GM23338 (cell line): ENCODE data around the gene ATP8A1. TPM values are rescaled to one million over a fixed set of nuclear protein-coding genes. Genes with fewer than 3 reads are reported as not detected.

Experiments used
- ATAC-seq: fragments of 200-7000 bp; cut with Tn5 transposase; 3 replicates; pipeline ENCODE4 v1.9.1; 2020
- DNase-seq: peaks from one replicate; pipeline ENCODE4 v3.0.0-alpha.2; 2015; ENCODE audit warnings: low spot score
- H2AFZ ChIP-seq: fragments of 200-600 bp; sonication (generic); 2 replicates; pipeline ENCODE4 v1.8.0; 2016; ENCODE audit warnings: antibody characterized with exemption, mild to moderate bottlenecking, moderate library complexity
- H3F3A ChIP-seq: fragments of 200-600 bp; sonication (generic); replicated peaks from 2 replicates; pipeline ENCODE4 v1.8.0; 2017; ENCODE audit warnings: antibody characterized with exemption, mixed run types, low read depth
- H3K27ac ChIP-seq: fragments of 200-600 bp; sonication (generic); 2 replicates; pipeline ENCODE4 v1.6.1; 2016; ENCODE audit warnings: low read depth
- H3K27me3 ChIP-seq: fragments of 200-600 bp; sonication (generic); 2 replicates; pipeline ENCODE4 v1.8.0; 2016; ENCODE audit warnings: mild to moderate bottlenecking, mixed run types, moderate library complexity; ENCODE audit not compliant: insufficient read depth
- H3K36me3 ChIP-seq: fragments of 200-600 bp; sonication (generic); 2 replicates; pipeline ENCODE4 v1.8.0; 2016; ENCODE audit warnings: mild to moderate bottlenecking; ENCODE audit not compliant: insufficient read depth
- H3K4me1 ChIP-seq: fragments of 200-600 bp; sonication (generic); 2 replicates; pipeline ENCODE4 v1.8.0; 2016; ENCODE audit warnings: mild to moderate bottlenecking, moderate library complexity; ENCODE audit not compliant: insufficient read depth
- H3K4me2 ChIP-seq: fragments of 200-600 bp; sonication (generic); 2 replicates; pipeline ENCODE4 v1.7.1; 2017; ENCODE audit warnings: mixed run types
- H3K4me3 ChIP-seq: fragments of 200-600 bp; sonication (generic); 2 replicates; pipeline ENCODE4 v1.6.1; 2016; ENCODE audit warnings: mixed run types
- H3K79me2 ChIP-seq: fragments of 200-600 bp; sonication (generic); replicated peaks from 2 replicates; pipeline ENCODE4 v1.8.0; 2017; ENCODE audit warnings: mild to moderate bottlenecking; ENCODE audit not compliant: insufficient read depth
- H3K9me2 ChIP-seq: fragments of 200-600 bp; sonication (generic); 2 replicates; pipeline ENCODE4 v1.8.0; 2017; ENCODE audit not compliant: insufficient read depth
- H4K20me1 ChIP-seq: fragments of 200-600 bp; sonication (generic); replicated peaks from 2 replicates; pipeline ENCODE4 v1.8.0; 2017; ENCODE audit warnings: mild to moderate bottlenecking; ENCODE audit not compliant: insufficient read depth
- H3K27ac Mint-ChIP-seq: 2 replicates; pipeline ENCODE4 v1.8.0; 2020; ENCODE audit warnings: inconsistent platforms, mild to moderate bottlenecking, moderate library complexity, mixed read lengths
- H3K27me3 Mint-ChIP-seq: 3 replicates; pipeline ENCODE4 v1.8.0; 2022; ENCODE audit warnings: low read depth, mild to moderate bottlenecking, moderate library complexity, mixed read lengths, inconsistent platforms; ENCODE audit not compliant: insufficient read depth, poor library complexity
- H3K36me3 Mint-ChIP-seq: 3 replicates; pipeline ENCODE4 v1.8.0; 2021; ENCODE audit warnings: low read depth, mild to moderate bottlenecking, inconsistent platforms, moderate library complexity, mixed read lengths
- H3K4me1 Mint-ChIP-seq: 3 replicates; pipeline ENCODE4 v1.8.0; 2020; ENCODE audit warnings: mild to moderate bottlenecking, inconsistent platforms, mixed read lengths
- H3K4me3 Mint-ChIP-seq: 3 replicates; pipeline ENCODE4 v1.8.0; 2021; ENCODE audit warnings: moderate library complexity, mild to moderate bottlenecking, inconsistent platforms, mixed read lengths
- H3K9me3 Mint-ChIP-seq: 3 replicates; pipeline ENCODE4 v1.8.0; 2020; ENCODE audit warnings: moderate library complexity, mild to moderate bottlenecking, inconsistent platforms, mixed read lengths
- CREB1 ChIP-seq: fragments of 250-450 bp; sonication (Bioruptor Pico); IDR thresholded peaks from 2 replicates; pipeline ENCODE4 v1.5.0; 2020; ENCODE audit warnings: low read depth, mild to moderate bottlenecking, moderate library complexity
- ETS1 ChIP-seq: IDR thresholded peaks from 2 replicates; pipeline ENCODE4 v1.6.1; 2016; ENCODE audit warnings: antibody characterized with exemption
- EZH2 ChIP-seq: fragments of 200-600 bp; sonication (generic); IDR thresholded peaks from one replicate; pipeline ENCODE4 v1.8.0; 2017; ENCODE audit warnings: antibody characterized with exemption, mild to moderate bottlenecking, low read depth; ENCODE audit not compliant: unreplicated experiment
- EZH2phosphoT487 ChIP-seq: fragments of 200-600 bp; sonication (generic); IDR thresholded peaks from one replicate; pipeline ENCODE4 v1.8.1; 2018; ENCODE audit warnings: antibody characterized with exemption; ENCODE audit not compliant: unreplicated experiment
- JUNB ChIP-seq: IDR thresholded peaks from one replicate; pipeline ENCODE4 v1.6.1; 2016; ENCODE audit warnings: antibody characterized with exemption; ENCODE audit not compliant: unreplicated experiment
- NANOG ChIP-seq: IDR thresholded peaks from 2 replicates; pipeline ENCODE4 v1.6.1; 2016; ENCODE audit warnings: antibody characterized with exemption, borderline replicate concordance
- POLR2AphosphoS5 ChIP-seq: IDR thresholded peaks from 2 replicates; pipeline ENCODE4 v1.6.1; 2016; ENCODE audit warnings: antibody characterized with exemption, low read depth
- STAT1 ChIP-seq: IDR thresholded peaks from one replicate; pipeline ENCODE4 v1.6.1; 2016; ENCODE audit warnings: antibody characterized with exemption; ENCODE audit not compliant: unreplicated experiment
- ZNF114 ChIP-seq: fragments of 250-450 bp; sonication (Bioruptor Pico); IDR thresholded peaks from 2 replicates; pipeline ENCODE4 v1.5.0; 2020; ENCODE audit warnings: mild to moderate bottlenecking, moderate library complexity
- ZNF331 ChIP-seq: fragments of 250-450 bp; sonication (Bioruptor Pico); IDR thresholded peaks from 2 replicates; pipeline ENCODE4 v1.5.0; 2020; ENCODE audit warnings: low read depth, mild to moderate bottlenecking, moderate library complexity
- polyA plus RNA-seq: library from polyadenylated mRNA; unstranded; fragments of >200 nt; fragmentation: Nextera tagmentation; extraction: Ambion mirVana; gene quantifications from 2 replicates; pipeline ENCODE4 v1.2.1, GENCODE V29; 2016
- total RNA-seq: library from RNA; depleted of rRNA; stranded (reverse); fragments of >200 nt; shearing (Covaris generic); gene quantifications from 2 replicates; pipeline ENCODE4 v1.2.3, GENCODE V29; 2014
- TF ChIP-seq, protein P1 (sequence below): fragments of 250-450 bp; sonication (Bioruptor Pico); IDR thresholded peaks from 2 replicates; pipeline ENCODE4 v1.5.0; 2020; ENCODE audit warnings: mild to moderate bottlenecking, moderate library complexity
- TF ChIP-seq, protein P2 (sequence below): IDR thresholded peaks from one replicate; pipeline ENCODE4 v1.6.1; 2018; ENCODE audit warnings: antibody characterized with exemption; ENCODE audit not compliant: unreplicated experiment
- TF ChIP-seq, protein P3 (sequence below), 2 experiments: fragments of 200-600 bp in 1 of 2; sonication (generic) in 1 of 2; conservative IDR thresholded peaks; 2 replicates each; pipeline versions ENCODE4 v1.5.1 to v1.6.1; 2016 to 2017; ENCODE audit warnings: antibody characterized with exemption in 2 of 2, low read depth in 2 of 2, mild to moderate bottlenecking in 2 of 2, moderate library complexity in 1 of 2

The ATP8A1 gene
- total and polyA plus RNA-seq, 2 experiments from 2014 or later: 6.8 to 66.3 TPM

DNA sequence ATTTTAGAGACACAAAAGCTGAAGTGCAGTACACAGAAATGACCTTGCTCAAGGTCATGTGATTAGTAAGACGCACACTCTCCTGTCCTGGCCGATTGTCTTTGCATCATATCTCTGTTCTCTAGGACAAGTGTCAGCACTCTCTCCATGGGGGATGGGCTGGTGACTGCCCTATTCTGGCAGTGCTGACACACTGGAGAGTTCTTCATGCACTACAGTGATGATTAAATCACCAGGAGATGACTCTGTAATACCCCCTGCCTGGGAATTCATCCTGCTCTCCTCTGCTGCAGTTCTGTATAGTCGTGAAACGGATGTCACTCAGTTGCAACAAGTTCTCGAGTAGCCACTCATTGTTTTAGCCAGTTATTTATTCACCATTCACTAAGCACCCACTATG is 264.9 kb downstream of the ATP8A1 start:
- Mint-ChIP-seq H3K9me3 (peaks cover 6% of the 10 kb centered on the region; the same call in 2 of the 3 replicates), H3K27me3 (peaks cover 37% of the 10 kb centered on the region), H3K36me3 (no peaks in the 10 kb centered on the region; the same call in 2 of the 3 replicates), H3K27ac (no peak overlapping the region), H3K4me1 (peaks cover 45% of the 10 kb centered on the region), H3K4me3 (no peak overlapping the region)
- ATAC-seq (no peak), DNase-seq (no peak)
- Histone ChIP-seq H3K27ac (no peak overlapping the region), H3K4me2 (no peak overlapping the region), H3K27me3 (peaks cover 25% of the 10 kb centered on the region), H3K9me2 (no peaks in the 10 kb centered on the region), H4K20me1 (no peaks in the 10 kb centered on the region), H3K36me3 (no peaks in the 10 kb centered on the region), H2AFZ (no peak overlapping the region), H3K79me2 (no peaks in the 10 kb centered on the region), H3F3A (peaks cover 4% of the 10 kb centered on the region), H3K4me3 (no peak overlapping the region), H3K4me1 (peaks cover 26% of the 10 kb centered on the region)
- no peak for TF ChIP-seq ETS1
- no peak for TF ChIP-seq ZNF331 (CRISPR knock-in tag)
- TF ChIP-seq, protein P1, sequence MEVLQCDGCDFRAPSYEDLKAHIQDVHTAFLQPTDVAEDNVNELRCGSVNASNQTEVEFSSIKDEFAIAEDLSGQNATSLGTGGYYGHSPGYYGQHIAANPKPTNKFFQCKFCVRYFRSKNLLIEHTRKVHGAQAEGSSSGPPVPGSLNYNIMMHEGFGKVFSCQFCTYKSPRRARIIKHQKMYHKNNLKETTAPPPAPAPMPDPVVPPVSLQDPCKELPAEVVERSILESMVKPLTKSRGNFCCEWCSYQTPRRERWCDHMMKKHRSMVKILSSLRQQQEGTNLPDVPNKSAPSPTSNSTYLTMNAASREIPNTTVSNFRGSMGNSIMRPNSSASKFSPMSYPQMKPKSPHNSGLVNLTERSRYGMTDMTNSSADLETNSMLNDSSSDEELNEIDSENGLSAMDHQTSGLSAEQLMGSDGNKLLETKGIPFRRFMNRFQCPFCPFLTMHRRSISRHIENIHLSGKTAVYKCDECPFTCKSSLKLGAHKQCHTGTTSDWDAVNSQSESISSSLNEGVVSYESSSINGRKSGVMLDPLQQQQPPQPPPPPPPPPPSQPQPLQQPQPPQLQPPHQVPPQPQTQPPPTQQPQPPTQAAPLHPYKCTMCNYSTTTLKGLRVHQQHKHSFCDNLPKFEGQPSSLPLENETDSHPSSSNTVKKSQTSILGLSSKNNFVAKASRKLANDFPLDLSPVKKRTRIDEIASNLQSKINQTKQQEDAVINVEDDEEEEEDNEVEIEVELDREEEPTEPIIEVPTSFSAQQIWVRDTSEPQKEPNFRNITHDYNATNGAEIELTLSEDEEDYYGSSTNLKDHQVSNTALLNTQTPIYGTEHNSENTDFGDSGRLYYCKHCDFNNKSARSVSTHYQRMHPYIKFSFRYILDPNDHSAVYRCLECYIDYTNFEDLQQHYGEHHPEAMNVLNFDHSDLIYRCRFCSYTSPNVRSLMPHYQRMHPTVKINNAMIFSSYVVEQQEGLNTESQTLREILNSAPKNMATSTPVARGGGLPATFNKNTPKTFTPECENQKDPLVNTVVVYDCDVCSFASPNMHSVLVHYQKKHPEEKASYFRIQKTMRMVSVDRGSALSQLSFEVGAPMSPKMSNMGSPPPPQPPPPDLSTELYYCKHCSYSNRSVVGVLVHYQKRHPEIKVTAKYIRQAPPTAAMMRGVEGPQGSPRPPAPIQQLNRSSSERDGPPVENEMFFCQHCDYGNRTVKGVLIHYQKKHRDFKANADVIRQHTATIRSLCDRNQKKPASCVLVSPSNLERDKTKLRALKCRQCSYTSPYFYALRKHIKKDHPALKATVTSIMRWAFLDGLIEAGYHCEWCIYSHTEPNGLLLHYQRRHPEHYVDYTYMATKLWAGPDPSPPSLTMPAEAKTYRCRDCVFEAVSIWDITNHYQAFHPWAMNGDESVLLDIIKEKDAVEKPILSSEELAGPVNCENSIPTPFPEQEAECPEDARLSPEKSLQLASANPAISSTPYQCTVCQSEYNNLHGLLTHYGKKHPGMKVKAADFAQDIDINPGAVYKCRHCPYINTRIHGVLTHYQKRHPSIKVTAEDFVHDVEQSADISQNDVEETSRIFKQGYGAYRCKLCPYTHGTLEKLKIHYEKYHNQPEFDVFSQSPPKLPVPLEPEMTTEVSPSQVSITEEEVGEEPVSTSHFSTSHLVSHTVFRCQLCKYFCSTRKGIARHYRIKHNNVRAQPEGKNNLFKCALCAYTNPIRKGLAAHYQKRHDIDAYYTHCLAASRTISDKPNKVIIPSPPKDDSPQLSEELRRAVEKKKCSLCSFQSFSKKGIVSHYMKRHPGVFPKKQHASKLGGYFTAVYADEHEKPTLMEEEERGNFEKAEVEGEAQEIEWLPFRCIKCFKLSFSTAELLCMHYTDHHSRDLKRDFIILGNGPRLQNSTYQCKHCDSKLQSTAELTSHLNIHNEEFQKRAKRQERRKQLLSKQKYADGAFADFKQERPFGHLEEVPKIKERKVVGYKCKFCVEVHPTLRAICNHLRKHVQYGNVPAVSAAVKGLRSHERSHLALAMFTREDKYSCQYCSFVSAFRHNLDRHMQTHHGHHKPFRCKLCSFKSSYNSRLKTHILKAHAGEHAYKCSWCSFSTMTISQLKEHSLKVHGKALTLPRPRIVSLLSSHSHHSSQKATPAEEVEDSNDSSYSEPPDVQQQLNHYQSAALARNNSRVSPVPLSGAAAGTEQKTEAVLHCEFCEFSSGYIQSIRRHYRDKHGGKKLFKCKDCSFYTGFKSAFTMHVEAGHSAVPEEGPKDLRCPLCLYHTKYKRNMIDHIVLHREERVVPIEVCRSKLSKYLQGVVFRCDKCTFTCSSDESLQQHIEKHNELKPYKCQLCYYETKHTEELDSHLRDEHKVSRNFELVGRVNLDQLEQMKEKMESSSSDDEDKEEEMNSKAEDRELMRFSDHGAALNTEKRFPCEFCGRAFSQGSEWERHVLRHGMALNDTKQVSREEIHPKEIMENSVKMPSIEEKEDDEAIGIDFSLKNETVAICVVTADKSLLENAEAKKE (CRISPR knock-in tag): no peak
- TF ChIP-seq EZH2phosphoT487: no peak
- TF ChIP-seq NANOG: no peak
- TF ChIP-seq CREB1 (CRISPR knock-in tag): no peak
- no peak for TF ChIP-seq ZNF114 (CRISPR knock-in tag)
- TF ChIP-seq POLR2AphosphoS5: no peak
- TF ChIP-seq STAT1: no peak
- TF ChIP-seq EZH2: no peak
- TF ChIP-seq, protein P2, sequence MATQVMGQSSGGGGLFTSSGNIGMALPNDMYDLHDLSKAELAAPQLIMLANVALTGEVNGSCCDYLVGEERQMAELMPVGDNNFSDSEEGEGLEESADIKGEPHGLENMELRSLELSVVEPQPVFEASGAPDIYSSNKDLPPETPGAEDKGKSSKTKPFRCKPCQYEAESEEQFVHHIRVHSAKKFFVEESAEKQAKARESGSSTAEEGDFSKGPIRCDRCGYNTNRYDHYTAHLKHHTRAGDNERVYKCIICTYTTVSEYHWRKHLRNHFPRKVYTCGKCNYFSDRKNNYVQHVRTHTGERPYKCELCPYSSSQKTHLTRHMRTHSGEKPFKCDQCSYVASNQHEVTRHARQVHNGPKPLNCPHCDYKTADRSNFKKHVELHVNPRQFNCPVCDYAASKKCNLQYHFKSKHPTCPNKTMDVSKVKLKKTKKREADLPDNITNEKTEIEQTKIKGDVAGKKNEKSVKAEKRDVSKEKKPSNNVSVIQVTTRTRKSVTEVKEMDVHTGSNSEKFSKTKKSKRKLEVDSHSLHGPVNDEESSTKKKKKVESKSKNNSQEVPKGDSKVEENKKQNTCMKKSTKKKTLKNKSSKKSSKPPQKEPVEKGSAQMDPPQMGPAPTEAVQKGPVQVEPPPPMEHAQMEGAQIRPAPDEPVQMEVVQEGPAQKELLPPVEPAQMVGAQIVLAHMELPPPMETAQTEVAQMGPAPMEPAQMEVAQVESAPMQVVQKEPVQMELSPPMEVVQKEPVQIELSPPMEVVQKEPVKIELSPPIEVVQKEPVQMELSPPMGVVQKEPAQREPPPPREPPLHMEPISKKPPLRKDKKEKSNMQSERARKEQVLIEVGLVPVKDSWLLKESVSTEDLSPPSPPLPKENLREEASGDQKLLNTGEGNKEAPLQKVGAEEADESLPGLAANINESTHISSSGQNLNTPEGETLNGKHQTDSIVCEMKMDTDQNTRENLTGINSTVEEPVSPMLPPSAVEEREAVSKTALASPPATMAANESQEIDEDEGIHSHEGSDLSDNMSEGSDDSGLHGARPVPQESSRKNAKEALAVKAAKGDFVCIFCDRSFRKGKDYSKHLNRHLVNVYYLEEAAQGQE: no peak
- TF ChIP-seq, protein P3, sequence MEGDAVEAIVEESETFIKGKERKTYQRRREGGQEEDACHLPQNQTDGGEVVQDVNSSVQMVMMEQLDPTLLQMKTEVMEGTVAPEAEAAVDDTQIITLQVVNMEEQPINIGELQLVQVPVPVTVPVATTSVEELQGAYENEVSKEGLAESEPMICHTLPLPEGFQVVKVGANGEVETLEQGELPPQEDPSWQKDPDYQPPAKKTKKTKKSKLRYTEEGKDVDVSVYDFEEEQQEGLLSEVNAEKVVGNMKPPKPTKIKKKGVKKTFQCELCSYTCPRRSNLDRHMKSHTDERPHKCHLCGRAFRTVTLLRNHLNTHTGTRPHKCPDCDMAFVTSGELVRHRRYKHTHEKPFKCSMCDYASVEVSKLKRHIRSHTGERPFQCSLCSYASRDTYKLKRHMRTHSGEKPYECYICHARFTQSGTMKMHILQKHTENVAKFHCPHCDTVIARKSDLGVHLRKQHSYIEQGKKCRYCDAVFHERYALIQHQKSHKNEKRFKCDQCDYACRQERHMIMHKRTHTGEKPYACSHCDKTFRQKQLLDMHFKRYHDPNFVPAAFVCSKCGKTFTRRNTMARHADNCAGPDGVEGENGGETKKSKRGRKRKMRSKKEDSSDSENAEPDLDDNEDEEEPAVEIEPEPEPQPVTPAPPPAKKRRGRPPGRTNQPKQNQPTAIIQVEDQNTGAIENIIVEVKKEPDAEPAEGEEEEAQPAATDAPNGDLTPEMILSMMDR (conservative IDR thresholded peaks at IDR 0.05; ENCODE audit: low read depth in 2 of 2): no peak
- TF ChIP-seq JUNB: no peak
